ENCODE data around the gene PCDHA1.
"Not testable (repeated sequence)": the region's sequence is repeated elsewhere in the genome, so short reads cannot be mapped to it uniquely, and the experiment has no call there.

Gene PCDHA1

GRCh38 chr5:140767444-140767843 lies 18.5 kb upstream of the PCDHA1 start:
- H3K36me3 Mint-ChIP-seq (ENCODE audit: low read depth): peaks cover 4% of the 10 kb centered on the region
- H3K4me1 Mint-ChIP-seq: no peaks in the 10 kb centered on the region

GRCh38 chr5:140780512-140780911 lies 5.4 kb upstream of the PCDHA1 start:
- TF ChIP-seq CTCF (IDR thresholded peaks at IDR 0.05; ENCODE audit: unreplicated experiment in 3 of 3): no peak
- Mint-ChIP-seq H3K27me3 (ENCODE audit: low read depth) (no peaks in the 10 kb centered on the region), H3K36me3 (ENCODE audit: low read depth) (peaks cover 9% of the 10 kb centered on the region), H3K27ac (no peak overlapping the region), H3K9me3 (peaks cover 74% of the 10 kb centered on the region), H3K4me1 (no peaks in the 10 kb centered on the region), H3K4me3 (no peak overlapping the region)

More at GRCh38 chr5:140767444-140767843, 18.5 kb upstream of the PCDHA1 start:
- no peak for TF ChIP-seq CTCF (IDR thresholded peaks at IDR 0.05; ENCODE audit: unreplicated experiment in 3 of 3)
- Mint-ChIP-seq H3K4me3 (no peak overlapping the region), H3K9me3 (peaks cover 67% of the 10 kb centered on the region), H3K27ac (no peak overlapping the region), H3K27me3 (ENCODE audit: low read depth) (no peaks in the 10 kb centered on the region)

GRCh38 chr5:140787422-140787821 lies 1.5 kb downstream of the PCDHA1 start:
- peaks cover 15% of the 10 kb centered on the region for H3K36me3 Mint-ChIP-seq (ENCODE audit: low read depth)
- not testable (repeated sequence) for H3K4me1 Mint-ChIP-seq; H3K27me3 Mint-ChIP-seq (ENCODE audit: low read depth); H3K27ac Mint-ChIP-seq; H3K4me3 Mint-ChIP-seq
- peaks cover 54% of the 10 kb centered on the region for H3K9me3 Mint-ChIP-seq

- not testable (repeated sequence) for H3K27me3 Mint-ChIP-seq (ENCODE audit: low read depth); H3K27ac Mint-ChIP-seq; H3K4me1 Mint-ChIP-seq; H3K4me3 Mint-ChIP-seq
- Mint-ChIP-seq H3K36me3 (ENCODE audit: low read depth) (peaks cover 16% of the 10 kb centered on the region), H3K9me3 (peaks cover 54% of the 10 kb centered on the region)
Measured at GRCh38 chr5:140787849-140788504, 2.0 kb downstream of the PCDHA1 start.

GRCh38 chr5:140791089-140791488 lies 5.1 kb downstream of the PCDHA1 start:
- H3K27me3 Mint-ChIP-seq (ENCODE audit: low read depth): no peaks in the 10 kb centered on the region
- H3K4me3 Mint-ChIP-seq: no peak overlapping the region
- no peak for TF ChIP-seq CTCF (IDR thresholded peaks at IDR 0.05; ENCODE audit: unreplicated experiment in 3 of 3)
- H3K4me1 Mint-ChIP-seq: no peaks in the 10 kb centered on the region
- peaks cover 32% of the 10 kb centered on the region for H3K36me3 Mint-ChIP-seq (ENCODE audit: low read depth)
- peaks cover 61% of the 10 kb centered on the region for H3K9me3 Mint-ChIP-seq
- no peak overlapping the region for H3K27ac Mint-ChIP-seq

- H3K4me1 Mint-ChIP-seq: no peaks in the 10 kb centered on the region
- H3K27me3 Mint-ChIP-seq (ENCODE audit: low read depth): no peaks in the 10 kb centered on the region
- TF ChIP-seq CTCF (IDR thresholded peaks at IDR 0.05; ENCODE audit: unreplicated experiment in 3 of 3): no peak
- peaks cover 53% of the 10 kb centered on the region for H3K9me3 Mint-ChIP-seq
- H3K4me3 Mint-ChIP-seq: peak within 1 kb of the TSS; percentile 78 to 89 (median 86)
- H3K27ac Mint-ChIP-seq: peak within 1 kb of the TSS in 1 of 3 experiments; percentile 67
- H3K36me3 Mint-ChIP-seq (ENCODE audit: low read depth): peaks cover 36% of the 10 kb centered on the region
Measured at GRCh38 chr5:140794595-140795258, 8.8 kb downstream of the PCDHA1 start, which contains the start of gene PCDHA2. PCDHA2 (plus strand) TSS chr5:140794852.

- Mint-ChIP-seq H3K4me1 (no peaks in the 10 kb centered on the region), H3K36me3 (ENCODE audit: low read depth) (peaks cover 41% of the 10 kb centered on the region), H3K9me3 (peaks cover 55% of the 10 kb centered on the region), H3K27ac (peak overlapping the region in 1 of 3 experiments; percentile 67), H3K4me3 (peak overlapping the region; percentile 78 to 89 (median 86)), H3K27me3 (ENCODE audit: low read depth) (no peaks in the 10 kb centered on the region)
- no peak for TF ChIP-seq CTCF (IDR thresholded peaks at IDR 0.05; ENCODE audit: unreplicated experiment in 3 of 3)
Measured at GRCh38 chr5:140795259-140795641, 9.3 kb downstream of the PCDHA1 start.

- not testable (repeated sequence) for H3K4me1 Mint-ChIP-seq; H3K27ac Mint-ChIP-seq; H3K4me3 Mint-ChIP-seq; H3K27me3 Mint-ChIP-seq (ENCODE audit: low read depth)
- H3K36me3 Mint-ChIP-seq (ENCODE audit: low read depth): peaks cover 50% of the 10 kb centered on the region
- peaks cover 55% of the 10 kb centered on the region for H3K9me3 Mint-ChIP-seq
Measured at GRCh38 chr5:140796072-140796717, 10.3 kb downstream of the PCDHA1 start.

All from nephron (organoid).